VCaP (cell line): Measurements from ENCODE around the gene ABLIM3.
A peak's percentile ranks its signal among the peaks of the same experiment; 100 is the strongest.

Source experiments
- H3K27ac ChIP-seq: fragments of 450-650 bp; 2 replicates; pipeline ENCODE4 v1.5.1; 2017
- CTCF ChIP-seq: fragments of 450-650 bp; conservative IDR thresholded peaks from 2 replicates; pipeline ENCODE4 v1.5.1; 2017; ENCODE audit warnings: mild to moderate bottlenecking, moderate library complexity

ABLIM3 gene

GRCh38 chr5:149161850-149162249, 20.6 kb downstream of the ABLIM3 start:
- peak overlapping the region; percentile 70 for H3K27ac ChIP-seq

GRCh38 chr5:149162401-149163084, 21.2 kb downstream of the ABLIM3 start:
- no peak overlapping the region; the same call in 1 of the 2 replicates for H3K27ac ChIP-seq
- TF ChIP-seq CTCF: no peak

More at GRCh38 chr5:149161850-149162249, 20.6 kb downstream of the ABLIM3 start:
- no peak for TF ChIP-seq CTCF

GRCh38 chr5:149164731-149165130, 23.4 kb downstream of the ABLIM3 start:
- H3K27ac ChIP-seq: no peak overlapping the region
- no peak for TF ChIP-seq CTCF

GRCh38 chr5:149166128-149166527, 24.8 kb downstream of the ABLIM3 start:
- no peak for TF ChIP-seq CTCF
- H3K27ac ChIP-seq: no peak overlapping the region

- TF ChIP-seq CTCF: no peak
- H3K27ac ChIP-seq: no peak overlapping the region
Observed at GRCh38 chr5:149166591-149167100, 25.4 kb downstream of the ABLIM3 start.

GRCh38 chr5:149168276-149168906, 27.1 kb downstream of the ABLIM3 start:
- H3K27ac ChIP-seq: no peak overlapping the region
- no peak for TF ChIP-seq CTCF

GRCh38 chr5:149170299-149170698, 29.0 kb downstream of the ABLIM3 start:
- no peak overlapping the region for H3K27ac ChIP-seq
- no peak for TF ChIP-seq CTCF
